ENCODE results near the gene CENPU.

CENPU gene

GRCh38 chr4:184689681-184690080 is 44.2 kb downstream of the CENPU start:
- no peak for DNase-seq (ENCODE audit: extremely low read depth, low read depth)
- TF ChIP-seq, protein P1, sequence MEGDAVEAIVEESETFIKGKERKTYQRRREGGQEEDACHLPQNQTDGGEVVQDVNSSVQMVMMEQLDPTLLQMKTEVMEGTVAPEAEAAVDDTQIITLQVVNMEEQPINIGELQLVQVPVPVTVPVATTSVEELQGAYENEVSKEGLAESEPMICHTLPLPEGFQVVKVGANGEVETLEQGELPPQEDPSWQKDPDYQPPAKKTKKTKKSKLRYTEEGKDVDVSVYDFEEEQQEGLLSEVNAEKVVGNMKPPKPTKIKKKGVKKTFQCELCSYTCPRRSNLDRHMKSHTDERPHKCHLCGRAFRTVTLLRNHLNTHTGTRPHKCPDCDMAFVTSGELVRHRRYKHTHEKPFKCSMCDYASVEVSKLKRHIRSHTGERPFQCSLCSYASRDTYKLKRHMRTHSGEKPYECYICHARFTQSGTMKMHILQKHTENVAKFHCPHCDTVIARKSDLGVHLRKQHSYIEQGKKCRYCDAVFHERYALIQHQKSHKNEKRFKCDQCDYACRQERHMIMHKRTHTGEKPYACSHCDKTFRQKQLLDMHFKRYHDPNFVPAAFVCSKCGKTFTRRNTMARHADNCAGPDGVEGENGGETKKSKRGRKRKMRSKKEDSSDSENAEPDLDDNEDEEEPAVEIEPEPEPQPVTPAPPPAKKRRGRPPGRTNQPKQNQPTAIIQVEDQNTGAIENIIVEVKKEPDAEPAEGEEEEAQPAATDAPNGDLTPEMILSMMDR (IDR thresholded peaks at IDR 0.05; ENCODE audit: low read depth, low read length): no peak

GRCh38 chr4:184688447-184688846 is 45.4 kb downstream of the CENPU start:
- TF ChIP-seq, protein P1 (IDR thresholded peaks at IDR 0.05; ENCODE audit: low read depth, low read length): no peak
- DNase-seq (ENCODE audit: extremely low read depth, low read depth): peak; percentile 38

DNA sequence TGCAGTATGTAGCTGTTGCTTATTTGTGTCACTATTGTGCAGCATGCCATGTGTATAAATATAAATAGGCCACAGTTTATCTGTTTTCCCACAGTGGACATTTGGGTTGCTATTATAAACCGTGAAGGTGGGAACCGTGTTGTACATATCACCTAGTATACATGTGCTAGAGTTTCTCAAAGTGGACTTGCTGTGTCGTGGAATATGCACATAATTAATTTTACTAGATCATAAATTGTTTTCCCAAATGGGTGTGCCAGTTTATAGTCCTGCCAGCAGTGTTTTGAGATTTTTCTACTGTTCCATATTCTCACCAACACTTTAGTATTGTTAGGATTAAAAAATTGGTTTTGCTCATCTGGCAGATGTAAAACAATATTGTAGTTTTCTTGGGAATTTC is 45.9 kb downstream of the CENPU start:
- no peak for DNase-seq (ENCODE audit: extremely low read depth, low read depth)
- TF ChIP-seq, protein P1 (IDR thresholded peaks at IDR 0.05; ENCODE audit: low read depth, low read length): no peak

GRCh38 chr4:184684491-184685189 is 49.3 kb downstream of the CENPU start:
- DNase-seq (ENCODE audit: extremely low read depth, low read depth): no peak
- TF ChIP-seq, protein P1 (IDR thresholded peaks at IDR 0.05; ENCODE audit: low read depth, low read length): no peak

DNA sequence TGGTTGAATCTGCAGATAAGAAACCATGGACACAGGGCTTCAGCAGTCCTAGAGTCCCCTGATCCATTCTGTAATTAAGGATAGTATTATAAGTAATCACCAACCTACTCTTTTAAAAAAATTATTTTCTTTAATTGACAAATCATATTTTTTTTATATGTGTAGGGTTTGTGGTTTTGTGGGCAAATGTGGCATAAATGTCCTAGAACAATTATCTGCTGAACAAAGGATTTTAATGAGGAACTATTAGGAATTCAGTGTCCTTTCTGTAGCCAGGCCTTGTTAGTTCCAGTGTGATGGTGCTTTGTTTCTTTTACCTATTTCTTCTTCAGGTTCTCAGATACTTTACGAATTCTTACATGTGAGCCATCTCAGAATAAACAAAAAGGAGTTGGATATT is 52.0 kb downstream of the CENPU start:
- TF ChIP-seq, protein P1 (IDR thresholded peaks at IDR 0.05; ENCODE audit: low read depth, low read length): no peak
- DNase-seq (ENCODE audit: extremely low read depth, low read depth): no peak

DNA sequence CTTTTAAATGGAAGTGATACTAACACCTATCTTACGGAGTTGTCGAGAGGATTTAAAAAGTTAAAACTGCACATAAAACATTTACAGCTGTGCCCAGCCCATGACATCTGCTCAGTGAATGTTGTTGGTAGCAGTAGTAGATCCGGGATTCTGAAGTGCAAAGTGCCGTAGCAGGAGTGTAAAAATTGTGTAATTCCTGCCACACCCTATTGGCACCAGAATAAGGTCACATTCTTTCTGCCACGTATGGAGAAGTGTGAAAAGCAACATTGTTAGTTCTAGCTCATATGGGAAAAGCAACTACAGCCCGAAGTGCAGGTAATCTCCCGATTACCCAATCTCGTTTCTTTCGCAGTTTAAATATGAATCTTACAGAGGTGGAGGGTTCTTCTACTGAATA is 53.2 kb downstream of the CENPU start:
- TF ChIP-seq, protein P1 (IDR thresholded peaks at IDR 0.05; ENCODE audit: low read depth, low read length): no peak
- no peak for DNase-seq (ENCODE audit: extremely low read depth, low read depth)

GRCh38 chr4:184675821-184676492 is 57.9 kb downstream of the CENPU start:
- TF ChIP-seq, protein P1 (IDR thresholded peaks at IDR 0.05; ENCODE audit: low read depth, low read length): no peak
- no peak for DNase-seq (ENCODE audit: extremely low read depth, low read depth)

All from AG09319 (cell line).